GM23338 (cell line): Measurements from ENCODE around the gene SYCN. TPM values are rescaled to one million over a fixed set of nuclear protein-coding genes. Genes with fewer than 3 reads are reported as not detected.
A peak's percentile ranks its signal among the peaks of the same experiment; 100 is the strongest.

Experiments
- ATAC-seq: fragments of 200-7000 bp; cut with Tn5 transposase; 3 replicates; pipeline ENCODE4 v1.9.1; 2020
- DNase-seq: peaks from one replicate; pipeline ENCODE4 v3.0.0-alpha.2; 2015; ENCODE audit warnings: low spot score
- H2AFZ ChIP-seq: fragments of 200-600 bp; sonication (generic); 2 replicates; pipeline ENCODE4 v1.8.0; 2016; ENCODE audit warnings: antibody characterized with exemption, mild to moderate bottlenecking, moderate library complexity
- H3F3A ChIP-seq: fragments of 200-600 bp; sonication (generic); replicated peaks from 2 replicates; pipeline ENCODE4 v1.8.0; 2017; ENCODE audit warnings: antibody characterized with exemption, mixed run types, low read depth
- H3K27ac ChIP-seq: fragments of 200-600 bp; sonication (generic); 2 replicates; pipeline ENCODE4 v1.6.1; 2016; ENCODE audit warnings: low read depth
- H3K27me3 ChIP-seq: fragments of 200-600 bp; sonication (generic); 2 replicates; pipeline ENCODE4 v1.8.0; 2016; ENCODE audit warnings: mild to moderate bottlenecking, mixed run types, moderate library complexity; ENCODE audit not compliant: insufficient read depth
- H3K36me3 ChIP-seq: fragments of 200-600 bp; sonication (generic); 2 replicates; pipeline ENCODE4 v1.8.0; 2016; ENCODE audit warnings: mild to moderate bottlenecking; ENCODE audit not compliant: insufficient read depth
- H3K4me1 ChIP-seq: fragments of 200-600 bp; sonication (generic); 2 replicates; pipeline ENCODE4 v1.8.0; 2016; ENCODE audit warnings: mild to moderate bottlenecking, moderate library complexity; ENCODE audit not compliant: insufficient read depth
- H3K4me2 ChIP-seq: fragments of 200-600 bp; sonication (generic); 2 replicates; pipeline ENCODE4 v1.7.1; 2017; ENCODE audit warnings: mixed run types
- H3K4me3 ChIP-seq: fragments of 200-600 bp; sonication (generic); 2 replicates; pipeline ENCODE4 v1.6.1; 2016; ENCODE audit warnings: mixed run types
- H3K79me2 ChIP-seq: fragments of 200-600 bp; sonication (generic); replicated peaks from 2 replicates; pipeline ENCODE4 v1.8.0; 2017; ENCODE audit warnings: mild to moderate bottlenecking; ENCODE audit not compliant: insufficient read depth
- H3K9me2 ChIP-seq: fragments of 200-600 bp; sonication (generic); 2 replicates; pipeline ENCODE4 v1.8.0; 2017; ENCODE audit not compliant: insufficient read depth
- H4K20me1 ChIP-seq: fragments of 200-600 bp; sonication (generic); replicated peaks from 2 replicates; pipeline ENCODE4 v1.8.0; 2017; ENCODE audit warnings: mild to moderate bottlenecking; ENCODE audit not compliant: insufficient read depth
- H3K27ac Mint-ChIP-seq: 2 replicates; pipeline ENCODE4 v1.8.0; 2020; ENCODE audit warnings: inconsistent platforms, mild to moderate bottlenecking, moderate library complexity, mixed read lengths
- H3K27me3 Mint-ChIP-seq: 3 replicates; pipeline ENCODE4 v1.8.0; 2022; ENCODE audit warnings: low read depth, mild to moderate bottlenecking, moderate library complexity, mixed read lengths, inconsistent platforms; ENCODE audit not compliant: insufficient read depth, poor library complexity
- H3K36me3 Mint-ChIP-seq: 3 replicates; pipeline ENCODE4 v1.8.0; 2021; ENCODE audit warnings: low read depth, mild to moderate bottlenecking, inconsistent platforms, moderate library complexity, mixed read lengths
- H3K4me1 Mint-ChIP-seq: 3 replicates; pipeline ENCODE4 v1.8.0; 2020; ENCODE audit warnings: mild to moderate bottlenecking, inconsistent platforms, mixed read lengths
- H3K4me3 Mint-ChIP-seq: 3 replicates; pipeline ENCODE4 v1.8.0; 2021; ENCODE audit warnings: moderate library complexity, mild to moderate bottlenecking, inconsistent platforms, mixed read lengths
- H3K9me3 Mint-ChIP-seq: 3 replicates; pipeline ENCODE4 v1.8.0; 2020; ENCODE audit warnings: moderate library complexity, mild to moderate bottlenecking, inconsistent platforms, mixed read lengths
- CREB1 ChIP-seq: fragments of 250-450 bp; sonication (Bioruptor Pico); IDR thresholded peaks from 2 replicates; pipeline ENCODE4 v1.5.0; 2020; ENCODE audit warnings: low read depth, mild to moderate bottlenecking, moderate library complexity
- CTCF ChIP-seq, 2 experiments: fragments of 200-600 bp in 1 of 2; sonication (generic) in 1 of 2; conservative IDR thresholded peaks; 2 replicates each; pipeline versions ENCODE4 v1.5.1 to v1.6.1; 2016 to 2017; ENCODE audit warnings: antibody characterized with exemption in 2 of 2, low read depth in 2 of 2, mild to moderate bottlenecking in 2 of 2, moderate library complexity in 1 of 2
- ETS1 ChIP-seq: IDR thresholded peaks from 2 replicates; pipeline ENCODE4 v1.6.1; 2016; ENCODE audit warnings: antibody characterized with exemption
- EZH2 ChIP-seq: fragments of 200-600 bp; sonication (generic); IDR thresholded peaks from one replicate; pipeline ENCODE4 v1.8.0; 2017; ENCODE audit warnings: antibody characterized with exemption, mild to moderate bottlenecking, low read depth; ENCODE audit not compliant: unreplicated experiment
- EZH2phosphoT487 ChIP-seq: fragments of 200-600 bp; sonication (generic); IDR thresholded peaks from one replicate; pipeline ENCODE4 v1.8.1; 2018; ENCODE audit warnings: antibody characterized with exemption; ENCODE audit not compliant: unreplicated experiment
- JUNB ChIP-seq: IDR thresholded peaks from one replicate; pipeline ENCODE4 v1.6.1; 2016; ENCODE audit warnings: antibody characterized with exemption; ENCODE audit not compliant: unreplicated experiment
- NANOG ChIP-seq: IDR thresholded peaks from 2 replicates; pipeline ENCODE4 v1.6.1; 2016; ENCODE audit warnings: antibody characterized with exemption, borderline replicate concordance
- POLR2AphosphoS5 ChIP-seq: IDR thresholded peaks from 2 replicates; pipeline ENCODE4 v1.6.1; 2016; ENCODE audit warnings: antibody characterized with exemption, low read depth
- REST ChIP-seq: IDR thresholded peaks from one replicate; pipeline ENCODE4 v1.6.1; 2018; ENCODE audit warnings: antibody characterized with exemption; ENCODE audit not compliant: unreplicated experiment
- STAT1 ChIP-seq: IDR thresholded peaks from one replicate; pipeline ENCODE4 v1.6.1; 2016; ENCODE audit warnings: antibody characterized with exemption; ENCODE audit not compliant: unreplicated experiment
- ZNF114 ChIP-seq: fragments of 250-450 bp; sonication (Bioruptor Pico); IDR thresholded peaks from 2 replicates; pipeline ENCODE4 v1.5.0; 2020; ENCODE audit warnings: mild to moderate bottlenecking, moderate library complexity
- ZNF331 ChIP-seq: fragments of 250-450 bp; sonication (Bioruptor Pico); IDR thresholded peaks from 2 replicates; pipeline ENCODE4 v1.5.0; 2020; ENCODE audit warnings: low read depth, mild to moderate bottlenecking, moderate library complexity
- ZNF462 ChIP-seq: fragments of 250-450 bp; sonication (Bioruptor Pico); IDR thresholded peaks from 2 replicates; pipeline ENCODE4 v1.5.0; 2020; ENCODE audit warnings: mild to moderate bottlenecking, moderate library complexity
- polyA plus RNA-seq: library from polyadenylated mRNA; unstranded; fragments of >200 nt; fragmentation: Nextera tagmentation; extraction: Ambion mirVana; gene quantifications from 2 replicates; pipeline ENCODE4 v1.2.1, GENCODE V29; 2016
- total RNA-seq: library from RNA; depleted of rRNA; stranded (reverse); fragments of >200 nt; shearing (Covaris generic); gene quantifications from 2 replicates; pipeline ENCODE4 v1.2.3, GENCODE V29; 2014

SYCN gene
- total and polyA plus RNA-seq, 2 experiments from 2014 or later, result not detected

GRCh38 chr19:39157275-39157996, 46.6 kb downstream of the SYCN start:
- Histone ChIP-seq H3K27me3 (no peaks in the 10 kb centered on the region), H3K4me1 (peaks cover 17% of the 10 kb centered on the region), H3K27ac (no peak overlapping the region), H3K9me2 (no peaks in the 10 kb centered on the region), H3K4me3 (no peak overlapping the region), H3K36me3 (no peaks in the 10 kb centered on the region), H2AFZ (no peak overlapping the region), H4K20me1 (peaks cover 3% of the 10 kb centered on the region; the same call in 1 of the 2 replicates), H3F3A (no peaks in the 10 kb centered on the region), H3K79me2 (peaks cover 40% of the 10 kb centered on the region), H3K4me2 (no peak overlapping the region)
- Mint-ChIP-seq H3K36me3 (no peaks in the 10 kb centered on the region; the same call in 1 of the 3 replicates), H3K27me3 (peaks cover 11% of the 10 kb centered on the region), H3K4me3 (no peak overlapping the region), H3K9me3 (no peaks in the 10 kb centered on the region; the same call in 1 of the 3 replicates), H3K4me1 (peaks cover 42% of the 10 kb centered on the region), H3K27ac (peak overlapping the region; percentile 30)
- DNase-seq (no peak), ATAC-seq (no peak)
- TF ChIP-seq JUNB, result no peak
- no peak for TF ChIP-seq ZNF114 (CRISPR knock-in tag)
- TF ChIP-seq CREB1 (CRISPR knock-in tag), result no peak
- no peak for TF ChIP-seq ZNF462
- no peak for TF ChIP-seq STAT1
- TF ChIP-seq CTCF (conservative IDR thresholded peaks at IDR 0.05; ENCODE audit: low read depth in 2 of 2), result no peak
- TF ChIP-seq ZNF331 (CRISPR knock-in tag), result no peak
- no peak for TF ChIP-seq NANOG
- TF ChIP-seq REST, result no peak
- TF ChIP-seq EZH2phosphoT487, result no peak
- no peak for TF ChIP-seq ETS1
- no peak for TF ChIP-seq POLR2AphosphoS5
- TF ChIP-seq EZH2, result no peak
